Colonic mucosa (tissue), 4 donors: ENCODE measurements around the gene TMEM135. TPM values are rescaled to one million over a fixed set of nuclear protein-coding genes. Genes with fewer than 3 reads are reported as not detected.

Source experiments
- DNase-seq: peaks from one replicate; pipeline ENCODE4 v3.0.0-alpha.2; 2020
- H3K27ac ChIP-seq: fragments of 200-600 bp; one replicate; pipeline ENCODE4 v1.8.0; 2021
- H3K27me3 ChIP-seq: fragments of 200-600 bp; one replicate; pipeline ENCODE4 v1.8.0; 2021
- H3K36me3 ChIP-seq: fragments of 200-600 bp; one replicate; pipeline ENCODE4 v1.8.0; 2021
- H3K4me1 ChIP-seq: fragments of 200-600 bp; one replicate; pipeline ENCODE4 v1.8.0; 2021; ENCODE audit warnings: mild to moderate bottlenecking
- H3K4me3 ChIP-seq: fragments of 200-600 bp; one replicate; pipeline ENCODE4 v1.8.0; 2021
- H3K9ac ChIP-seq, 2 donors: one replicate each; pipeline ENCODE4 v1.7.0; 2013; ENCODE audit warnings: control low read depth in 2 of 2, low read depth in 2 of 2, low read length in 2 of 2
- H3K9me3 ChIP-seq: fragments of 200-600 bp; one replicate; pipeline ENCODE4 v1.8.0; 2021
- intact Hi-C: fragments of 100-400 bp; cut with DNase I; formaldehyde crosslinking; loops from one replicate; pipeline ENCODE4 v1.14.1; 2022
- total RNA-seq, 2 donors: library from RNA; stranded (reverse); fragmentation: NEBNext Ultra II Directional in 1 of 2; extraction: Animal tissue kit (Norgen Biotek cat#: 25700) in 1 of 2; gene quantifications; one replicate each; pipeline ENCODE4 v1.2.1, GENCODE V29; 2021
- TF ChIP-seq, protein P1 (sequence below): fragments of 200-600 bp; IDR thresholded peaks from one replicate; pipeline ENCODE4 v1.8.0; 2022; ENCODE audit warnings: antibody characterized with exemption, mild to moderate bottlenecking
- donor health status: healthy.
- donor health status: DM: no; HTN: no; CAD: no.
- donor health status: DM: no; HTN: no; CAD: no.

Gene TMEM135
- total RNA-seq, 2 donors from 2014 or later = 28.8 to 41.4 TPM

DNA sequence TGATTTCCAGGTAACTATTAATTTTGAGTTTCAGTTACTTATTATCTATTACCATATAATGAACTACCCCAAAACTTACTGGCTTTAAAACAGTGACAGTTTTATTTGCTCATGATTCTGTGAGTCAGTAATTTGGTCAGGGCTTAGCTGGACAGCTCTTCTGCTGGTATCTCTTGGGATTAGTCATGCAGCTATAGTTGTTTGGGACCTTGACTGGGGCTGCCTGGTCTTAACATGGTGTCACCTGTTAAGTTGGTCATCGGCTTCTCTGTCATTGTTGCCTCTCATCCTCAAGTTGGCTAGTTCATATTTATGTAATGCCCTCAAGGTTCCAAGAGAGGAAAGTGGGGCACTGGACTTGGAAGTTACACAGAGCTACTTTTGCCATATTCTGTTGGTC is 177.5 kb downstream of the TMEM135 start:
- intact Hi-C loops = no loop called here
- Histone ChIP-seq H3K36me3 (no peaks in the 10 kb centered on the region), H3K9ac (no peak overlapping the region), H3K9me3 (no peaks in the 10 kb centered on the region), H3K4me3 (no peak overlapping the region), H3K27ac (no peak overlapping the region), H3K27me3 (no peaks in the 10 kb centered on the region), H3K4me1 (no peaks in the 10 kb centered on the region)
- DNase-seq = no peak
- TF ChIP-seq, protein P1, sequence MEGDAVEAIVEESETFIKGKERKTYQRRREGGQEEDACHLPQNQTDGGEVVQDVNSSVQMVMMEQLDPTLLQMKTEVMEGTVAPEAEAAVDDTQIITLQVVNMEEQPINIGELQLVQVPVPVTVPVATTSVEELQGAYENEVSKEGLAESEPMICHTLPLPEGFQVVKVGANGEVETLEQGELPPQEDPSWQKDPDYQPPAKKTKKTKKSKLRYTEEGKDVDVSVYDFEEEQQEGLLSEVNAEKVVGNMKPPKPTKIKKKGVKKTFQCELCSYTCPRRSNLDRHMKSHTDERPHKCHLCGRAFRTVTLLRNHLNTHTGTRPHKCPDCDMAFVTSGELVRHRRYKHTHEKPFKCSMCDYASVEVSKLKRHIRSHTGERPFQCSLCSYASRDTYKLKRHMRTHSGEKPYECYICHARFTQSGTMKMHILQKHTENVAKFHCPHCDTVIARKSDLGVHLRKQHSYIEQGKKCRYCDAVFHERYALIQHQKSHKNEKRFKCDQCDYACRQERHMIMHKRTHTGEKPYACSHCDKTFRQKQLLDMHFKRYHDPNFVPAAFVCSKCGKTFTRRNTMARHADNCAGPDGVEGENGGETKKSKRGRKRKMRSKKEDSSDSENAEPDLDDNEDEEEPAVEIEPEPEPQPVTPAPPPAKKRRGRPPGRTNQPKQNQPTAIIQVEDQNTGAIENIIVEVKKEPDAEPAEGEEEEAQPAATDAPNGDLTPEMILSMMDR = no peak

DNA sequence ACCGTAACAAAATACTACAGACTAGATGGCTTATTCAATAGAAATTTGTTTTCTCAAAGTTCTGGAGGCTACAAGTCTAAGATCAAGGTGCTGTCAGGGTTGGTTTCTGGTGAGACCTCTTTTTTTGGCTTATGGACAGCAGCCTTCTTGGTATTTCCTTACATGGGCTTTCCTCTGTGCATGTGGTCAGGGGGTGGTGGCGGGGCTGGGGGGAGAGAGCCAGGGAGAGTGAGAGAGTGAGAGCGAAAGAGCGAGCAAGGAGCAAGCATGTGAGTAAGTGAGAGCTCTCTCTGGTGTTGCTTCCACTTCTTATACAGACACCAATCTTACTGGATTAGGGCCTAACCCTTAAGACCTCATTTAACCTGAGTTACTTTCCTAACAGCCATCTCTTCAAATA is 181.5 kb downstream of the TMEM135 start:
- H3K4me3 ChIP-seq = no peak overlapping the region
- intact Hi-C loops = no loop called here
- H3K9me3 ChIP-seq = no peaks in the 10 kb centered on the region
- DNase-seq = no peak
- no peaks in the 10 kb centered on the region for H3K27me3 ChIP-seq
- TF ChIP-seq, protein P1 = no peak
- no peak overlapping the region for H3K27ac ChIP-seq
- no peaks in the 10 kb centered on the region for H3K4me1 ChIP-seq
- no peak overlapping the region for H3K9ac ChIP-seq
- H3K36me3 ChIP-seq = no peaks in the 10 kb centered on the region

DNA sequence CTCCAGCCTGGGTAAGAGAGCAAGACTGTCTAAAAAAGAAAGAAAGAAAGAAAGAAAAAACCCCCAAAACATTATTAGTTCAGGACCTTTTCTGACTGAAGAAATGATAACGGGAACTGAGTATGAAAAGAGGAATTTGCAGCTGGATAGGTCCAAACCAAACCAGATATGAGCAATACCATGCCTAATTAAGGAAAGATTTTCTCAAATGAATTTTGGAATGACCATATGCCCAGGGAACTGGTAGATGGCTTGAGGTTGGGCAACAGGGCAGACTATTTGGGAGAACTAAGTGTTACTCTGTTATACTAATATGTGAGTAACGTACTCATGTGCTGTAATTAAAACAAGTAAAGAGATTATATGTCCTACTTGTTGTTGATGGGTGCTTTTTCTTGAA is 186.1 kb downstream of the TMEM135 start:
- Histone ChIP-seq H3K4me1 (no peaks in the 10 kb centered on the region), H3K9me3 (no peaks in the 10 kb centered on the region), H3K36me3 (no peaks in the 10 kb centered on the region), H3K9ac (no peak overlapping the region), H3K4me3 (no peak overlapping the region), H3K27ac (no peak overlapping the region), H3K27me3 (no peaks in the 10 kb centered on the region)
- TF ChIP-seq, protein P1 = no peak
- intact Hi-C loops = no loop called here
- DNase-seq = no peak

DNA sequence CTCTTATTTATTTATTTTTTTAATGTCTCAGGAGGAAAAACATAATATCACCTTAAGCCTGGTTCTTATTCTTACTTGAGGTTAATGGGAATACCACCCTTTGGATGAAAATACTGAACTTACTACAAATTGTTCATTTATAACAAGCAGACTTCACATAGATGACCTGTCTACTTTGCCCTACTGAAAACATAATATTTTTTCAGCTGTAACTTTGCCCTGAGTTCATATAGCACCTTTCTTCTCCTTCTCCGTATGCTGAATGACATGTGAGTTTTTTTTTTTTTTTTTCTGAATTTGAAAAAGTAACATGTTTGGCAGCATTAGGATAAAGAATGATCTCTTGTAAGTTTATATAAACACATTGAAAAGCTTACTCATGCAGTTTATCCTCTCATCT is 186.8 kb downstream of the TMEM135 start:
- no peaks in the 10 kb centered on the region for H3K36me3 ChIP-seq
- no peak overlapping the region for H3K9ac ChIP-seq
- intact Hi-C loops = no loop called here
- TF ChIP-seq, protein P1 = no peak
- H3K9me3 ChIP-seq = no peaks in the 10 kb centered on the region
- H3K27me3 ChIP-seq = no peaks in the 10 kb centered on the region
- no peak overlapping the region for H3K27ac ChIP-seq
- DNase-seq = no peak
- no peak overlapping the region for H3K4me3 ChIP-seq
- H3K4me1 ChIP-seq = no peaks in the 10 kb centered on the region

DNA sequence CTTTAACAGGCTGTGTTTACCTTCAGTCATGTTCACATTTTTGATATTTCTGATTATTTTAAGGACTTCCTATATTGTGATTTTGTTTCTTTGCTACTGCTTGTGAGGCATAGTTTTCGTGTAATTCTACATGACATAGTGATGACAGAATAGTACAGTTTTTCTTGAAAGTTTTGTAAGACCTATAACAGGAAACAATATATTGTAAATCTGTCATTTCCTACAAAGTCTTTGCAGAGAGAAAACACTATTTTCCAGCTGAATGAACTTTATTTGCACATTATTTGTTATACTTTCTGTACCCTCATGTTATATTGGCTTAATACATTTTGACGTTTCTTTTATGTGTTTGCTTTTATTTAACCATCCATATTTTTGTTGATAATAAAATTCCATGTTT is 191.1 kb downstream of the TMEM135 start:
- no peaks in the 10 kb centered on the region for H3K27me3 ChIP-seq
- TF ChIP-seq, protein P1 = no peak
- no peak for DNase-seq
- no peak overlapping the region for H3K9ac ChIP-seq
- no peaks in the 10 kb centered on the region for H3K4me1 ChIP-seq
- intact Hi-C loops = no loop called here
- H3K4me3 ChIP-seq = no peak overlapping the region
- H3K27ac ChIP-seq = no peak overlapping the region
- no peaks in the 10 kb centered on the region for H3K36me3 ChIP-seq
- H3K9me3 ChIP-seq = no peaks in the 10 kb centered on the region

DNA sequence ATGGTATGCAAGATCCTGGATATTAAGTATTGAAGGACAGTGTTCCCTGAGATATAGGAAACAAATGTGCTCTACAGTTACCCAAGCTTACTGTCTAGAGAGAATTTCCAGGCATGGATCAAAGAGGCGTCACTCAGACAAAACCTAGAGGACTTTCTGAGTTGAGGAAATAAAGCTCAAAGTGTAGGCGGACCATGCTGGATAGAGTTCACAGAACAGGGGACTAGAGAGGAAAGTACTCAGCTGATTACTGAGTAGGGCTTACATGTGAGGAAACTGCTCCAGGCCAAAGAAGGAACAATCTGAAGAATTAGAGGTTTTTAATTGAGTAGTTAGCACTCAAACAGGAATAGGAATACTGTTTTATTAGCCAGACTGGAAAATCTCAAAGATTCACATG is 193.3 kb downstream of the TMEM135 start:
- no peak overlapping the region for H3K27ac ChIP-seq
- no peaks in the 10 kb centered on the region for H3K27me3 ChIP-seq
- no peak for DNase-seq
- no peaks in the 10 kb centered on the region for H3K9me3 ChIP-seq
- no peaks in the 10 kb centered on the region for H3K4me1 ChIP-seq
- intact Hi-C loops = no loop called here
- no peak overlapping the region for H3K9ac ChIP-seq
- H3K36me3 ChIP-seq = no peaks in the 10 kb centered on the region
- TF ChIP-seq, protein P1 = no peak
- no peak overlapping the region for H3K4me3 ChIP-seq
